ENCODE results near the gene CERS6.
"Not testable (repeated sequence)": the region's sequence is repeated elsewhere in the genome, so short reads cannot be mapped to it uniquely, and the experiment has no call there.

The CERS6 gene

DNA sequence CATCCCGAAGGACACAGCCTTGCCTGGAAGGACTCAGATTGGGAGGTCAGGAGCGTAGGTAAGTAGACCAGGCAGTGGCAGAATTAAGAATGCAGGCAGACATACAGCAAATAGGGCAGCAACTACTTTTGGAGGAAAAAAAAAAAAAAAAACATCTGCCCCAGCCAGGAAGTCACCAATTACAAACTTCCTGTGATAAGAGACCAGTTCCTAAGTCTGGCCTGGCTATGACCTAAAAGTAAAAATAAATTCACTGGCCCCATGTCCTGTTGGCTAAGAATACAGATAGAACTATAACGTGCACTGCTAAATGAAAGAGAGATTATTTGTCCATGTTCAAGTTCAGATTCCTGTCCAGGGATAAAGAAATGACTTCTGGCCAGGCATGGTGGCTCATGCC, 301.2 kb downstream of the CERS6 start:
- no peak overlapping the region for H2AFZ ChIP-seq
- no peaks in the 10 kb centered on the region for H3K79me2 ChIP-seq
- H3K4me2 ChIP-seq (ENCODE audit: low read length) = no peak overlapping the region
- H3K4me1 ChIP-seq = no peaks in the 10 kb centered on the region
- H3K9me3 ChIP-seq (ENCODE audit: control insufficient read depth, low read length) = no peaks in the 10 kb centered on the region
- H3K27ac ChIP-seq = no peak overlapping the region
- no peak overlapping the region for H3K4me3 ChIP-seq (ENCODE audit: low read depth, low read length)
- no peaks in the 10 kb centered on the region for H3K36me3 ChIP-seq (ENCODE audit: control insufficient read depth, insufficient read depth, low read length)
- no peak overlapping the region for H3K9ac ChIP-seq
- H3K27me3 ChIP-seq (ENCODE audit: control insufficient read depth, insufficient read depth, low read length) = no peaks in the 10 kb centered on the region
- TF ChIP-seq, protein P1, sequence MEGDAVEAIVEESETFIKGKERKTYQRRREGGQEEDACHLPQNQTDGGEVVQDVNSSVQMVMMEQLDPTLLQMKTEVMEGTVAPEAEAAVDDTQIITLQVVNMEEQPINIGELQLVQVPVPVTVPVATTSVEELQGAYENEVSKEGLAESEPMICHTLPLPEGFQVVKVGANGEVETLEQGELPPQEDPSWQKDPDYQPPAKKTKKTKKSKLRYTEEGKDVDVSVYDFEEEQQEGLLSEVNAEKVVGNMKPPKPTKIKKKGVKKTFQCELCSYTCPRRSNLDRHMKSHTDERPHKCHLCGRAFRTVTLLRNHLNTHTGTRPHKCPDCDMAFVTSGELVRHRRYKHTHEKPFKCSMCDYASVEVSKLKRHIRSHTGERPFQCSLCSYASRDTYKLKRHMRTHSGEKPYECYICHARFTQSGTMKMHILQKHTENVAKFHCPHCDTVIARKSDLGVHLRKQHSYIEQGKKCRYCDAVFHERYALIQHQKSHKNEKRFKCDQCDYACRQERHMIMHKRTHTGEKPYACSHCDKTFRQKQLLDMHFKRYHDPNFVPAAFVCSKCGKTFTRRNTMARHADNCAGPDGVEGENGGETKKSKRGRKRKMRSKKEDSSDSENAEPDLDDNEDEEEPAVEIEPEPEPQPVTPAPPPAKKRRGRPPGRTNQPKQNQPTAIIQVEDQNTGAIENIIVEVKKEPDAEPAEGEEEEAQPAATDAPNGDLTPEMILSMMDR (IDR thresholded peaks at IDR 0.05) = no peak

DNA sequence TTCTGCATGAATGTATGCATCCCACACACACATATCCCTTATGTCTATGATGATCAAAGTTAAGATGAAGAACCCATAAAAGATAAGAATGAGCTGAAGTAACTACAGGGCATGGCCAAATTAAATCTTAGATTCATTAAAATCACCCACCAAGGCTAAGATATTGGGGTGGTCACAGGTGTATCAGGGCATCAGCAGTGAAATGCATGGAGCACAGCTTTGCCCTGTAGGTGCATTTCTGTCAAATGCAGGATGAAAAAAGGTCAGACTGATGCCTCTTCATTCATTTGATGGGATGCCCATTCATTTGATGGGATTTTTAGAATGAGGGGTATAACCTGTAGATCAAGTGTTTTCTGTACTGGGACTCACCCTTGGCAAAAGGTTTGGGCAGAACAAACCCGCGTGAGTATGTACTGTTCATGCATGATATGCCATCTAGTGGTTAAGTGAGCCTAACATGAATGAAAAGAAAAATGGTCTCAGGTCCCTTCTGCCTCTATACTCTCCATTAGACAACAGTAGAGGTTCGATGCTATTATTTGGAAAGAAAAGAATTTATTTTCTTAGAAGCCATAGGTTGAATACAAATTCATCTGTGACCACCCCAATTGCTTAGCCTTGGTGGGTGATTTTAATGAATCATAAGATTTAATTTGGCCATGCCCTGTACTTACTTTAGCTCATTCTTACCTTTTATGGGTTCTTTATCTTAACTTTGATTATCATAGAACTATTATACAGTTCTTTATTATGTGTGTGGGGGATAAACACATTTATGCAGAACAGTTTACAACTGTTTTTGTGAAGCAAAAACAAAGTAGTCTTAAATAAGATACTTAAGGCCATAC, 303.1 kb downstream of the CERS6 start:
- TF ChIP-seq, protein P1 (IDR thresholded peaks at IDR 0.05) = peak; percentile 65

DNA sequence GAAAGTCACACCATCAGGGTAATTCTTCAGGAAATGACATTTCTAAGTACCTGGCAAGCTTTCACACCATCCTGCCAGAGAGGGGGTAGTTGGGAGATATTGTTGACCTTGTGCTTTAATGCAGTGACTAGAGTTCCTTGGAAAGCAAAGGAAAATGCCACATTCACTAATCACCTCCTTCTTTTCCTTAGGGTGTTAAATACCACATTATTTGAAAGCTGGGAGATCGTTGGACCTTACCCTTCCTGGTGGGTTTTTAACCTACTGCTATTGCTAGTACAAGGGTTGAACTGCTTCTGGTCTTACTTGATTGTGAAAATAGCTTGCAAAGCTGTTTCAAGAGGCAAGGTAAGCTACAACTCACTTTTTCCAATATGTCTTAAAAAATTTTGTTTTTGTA, 309.3 kb downstream of the CERS6 start:
- TF ChIP-seq, protein P1 (IDR thresholded peaks at IDR 0.05) = no peak
- Histone ChIP-seq H3K27me3 (ENCODE audit: control insufficient read depth, insufficient read depth, low read length) (no peaks in the 10 kb centered on the region), H3K27ac (no peak overlapping the region), H3K4me1 (no peaks in the 10 kb centered on the region), H3K4me2 (ENCODE audit: low read length) (no peak overlapping the region), H3K4me3 (ENCODE audit: low read depth, low read length) (no peak overlapping the region), H3K9ac (no peak overlapping the region), H3K36me3 (ENCODE audit: control insufficient read depth, insufficient read depth, low read length) (no peaks in the 10 kb centered on the region), H2AFZ (no peak overlapping the region), H3K79me2 (no peaks in the 10 kb centered on the region), H3K9me3 (ENCODE audit: control insufficient read depth, low read length) (no peaks in the 10 kb centered on the region)

More for the DNA sequence above, 303.1 kb downstream of the CERS6 start:
- H3K9ac ChIP-seq = no peak overlapping the region
- no peaks in the 10 kb centered on the region for H3K79me2 ChIP-seq
- H3K27ac ChIP-seq = no peak overlapping the region
- H3K4me3 ChIP-seq (ENCODE audit: low read depth, low read length) = no peak overlapping the region
- H3K27me3 ChIP-seq (ENCODE audit: control insufficient read depth, insufficient read depth, low read length) = no peaks in the 10 kb centered on the region
- H3K4me1 ChIP-seq = no peaks in the 10 kb centered on the region
- H3K4me2 ChIP-seq (ENCODE audit: low read length) = no peak overlapping the region
- H2AFZ ChIP-seq = no peak overlapping the region
- H3K9me3 ChIP-seq (ENCODE audit: control insufficient read depth, low read length) = no peaks in the 10 kb centered on the region
- no peaks in the 10 kb centered on the region for H3K36me3 ChIP-seq (ENCODE audit: control insufficient read depth, insufficient read depth, low read length)

DNA sequence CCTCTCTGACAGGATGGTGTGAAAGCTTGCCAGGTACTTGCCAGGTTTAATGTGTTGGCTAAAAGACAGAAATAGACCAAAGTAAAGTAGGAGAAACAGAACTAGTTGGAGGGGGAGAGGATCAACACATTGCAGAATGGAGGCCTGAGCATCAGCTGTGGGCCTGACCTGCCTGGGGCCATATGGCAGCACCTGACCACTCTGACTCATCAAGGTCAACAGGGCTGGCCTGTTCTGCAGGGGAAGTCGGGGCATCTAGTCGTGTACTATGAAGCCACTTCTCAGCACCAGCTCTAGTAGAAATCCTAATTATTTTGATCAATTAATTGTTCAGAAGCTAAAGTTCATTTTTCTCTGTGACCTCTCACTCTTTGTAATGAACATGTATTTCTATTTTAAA, 310.5 kb downstream of the CERS6 start:
- no peaks in the 10 kb centered on the region for H3K4me1 ChIP-seq
- TF ChIP-seq, protein P1 (IDR thresholded peaks at IDR 0.05) = no peak
- no peak overlapping the region for H3K9ac ChIP-seq
- H3K27ac ChIP-seq = no peak overlapping the region
- no peak overlapping the region for H2AFZ ChIP-seq
- H3K4me3 ChIP-seq (ENCODE audit: low read depth, low read length) = no peak overlapping the region
- no peak overlapping the region for H3K4me2 ChIP-seq (ENCODE audit: low read length)
- H3K27me3 ChIP-seq (ENCODE audit: control insufficient read depth, insufficient read depth, low read length) = no peaks in the 10 kb centered on the region
- H3K79me2 ChIP-seq = no peaks in the 10 kb centered on the region
- no peaks in the 10 kb centered on the region for H3K9me3 ChIP-seq (ENCODE audit: control insufficient read depth, low read length)
- H3K36me3 ChIP-seq (ENCODE audit: control insufficient read depth, insufficient read depth, low read length) = no peaks in the 10 kb centered on the region

DNA sequence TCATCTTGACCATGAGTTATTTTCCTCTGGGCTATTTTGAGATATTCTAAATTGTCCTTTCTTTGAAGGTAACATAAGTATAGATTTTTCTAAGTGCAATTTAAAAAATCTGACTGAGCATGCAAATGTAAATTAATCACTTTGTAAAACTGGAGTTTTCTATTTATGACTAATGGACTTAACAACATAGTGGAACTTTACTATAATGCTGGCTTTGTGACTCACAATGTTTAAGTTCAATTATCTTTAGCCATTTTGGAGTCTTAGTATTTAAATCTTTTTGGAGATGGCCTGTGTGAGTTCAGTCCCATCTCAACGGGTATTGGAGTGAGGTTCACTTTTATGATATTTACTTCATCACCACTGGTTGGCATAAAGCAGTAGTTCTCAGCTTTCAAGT, 311.2 kb downstream of the CERS6 start:
- Histone ChIP-seq H3K4me2 (ENCODE audit: low read length) (no peak overlapping the region), H3K9ac (no peak overlapping the region), H3K27ac (no peak overlapping the region), H3K27me3 (ENCODE audit: control insufficient read depth, insufficient read depth, low read length) (no peaks in the 10 kb centered on the region), H3K36me3 (ENCODE audit: control insufficient read depth, insufficient read depth, low read length) (no peaks in the 10 kb centered on the region), H2AFZ (no peak overlapping the region), H3K9me3 (ENCODE audit: control insufficient read depth, low read length) (no peaks in the 10 kb centered on the region), H3K79me2 (no peaks in the 10 kb centered on the region), H3K4me3 (ENCODE audit: low read depth, low read length) (no peak overlapping the region), H3K4me1 (no peaks in the 10 kb centered on the region)
- TF ChIP-seq, protein P1 (IDR thresholded peaks at IDR 0.05) = no peak

DNA sequence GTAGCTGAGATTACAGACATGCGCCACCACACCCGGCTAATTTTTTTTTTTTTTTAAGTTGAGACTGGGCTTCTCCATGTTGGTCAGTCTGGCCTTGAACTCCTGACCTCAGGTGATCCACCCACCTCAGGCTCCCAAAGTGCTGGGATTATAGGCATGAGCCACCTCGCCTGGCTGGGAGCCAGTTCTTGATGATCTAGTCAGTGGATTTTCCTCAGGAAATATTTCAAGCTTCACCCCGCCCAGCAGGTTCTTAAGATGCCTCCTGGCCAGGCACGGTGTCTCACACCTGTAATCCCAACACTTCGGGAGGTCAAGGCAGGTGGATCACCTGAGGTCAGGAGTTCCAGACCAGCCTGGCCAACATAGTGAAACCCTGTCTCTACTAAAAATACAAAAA, 312.3 kb downstream of the CERS6 start:
- H3K79me2 ChIP-seq; H2AFZ ChIP-seq; H3K27ac ChIP-seq; H3K9me3 ChIP-seq (ENCODE audit: control insufficient read depth, low read length); H3K27me3 ChIP-seq (ENCODE audit: control insufficient read depth, insufficient read depth, low read length); H3K9ac ChIP-seq; H3K4me3 ChIP-seq (ENCODE audit: low read depth, low read length); H3K4me1 ChIP-seq; H3K4me2 ChIP-seq (ENCODE audit: low read length); H3K36me3 ChIP-seq (ENCODE audit: control insufficient read depth, insufficient read depth, low read length): not testable (repeated sequence)

Measured in parathyroid adenoma (tissue), 2 donors.